Activated naive CD4-positive, alpha-beta T cell treated with anti-CD3 and anti-CD28 coated beads, Interleukin-2, amount 50 U/mL, for 16 hours (primary cell): ENCODE results near the gene NRIP2.

Experiments used
- DNase-seq: peaks from one replicate; pipeline ENCODE4 v3.0.0-alpha.2; 2020

NRIP2 gene

DNA sequence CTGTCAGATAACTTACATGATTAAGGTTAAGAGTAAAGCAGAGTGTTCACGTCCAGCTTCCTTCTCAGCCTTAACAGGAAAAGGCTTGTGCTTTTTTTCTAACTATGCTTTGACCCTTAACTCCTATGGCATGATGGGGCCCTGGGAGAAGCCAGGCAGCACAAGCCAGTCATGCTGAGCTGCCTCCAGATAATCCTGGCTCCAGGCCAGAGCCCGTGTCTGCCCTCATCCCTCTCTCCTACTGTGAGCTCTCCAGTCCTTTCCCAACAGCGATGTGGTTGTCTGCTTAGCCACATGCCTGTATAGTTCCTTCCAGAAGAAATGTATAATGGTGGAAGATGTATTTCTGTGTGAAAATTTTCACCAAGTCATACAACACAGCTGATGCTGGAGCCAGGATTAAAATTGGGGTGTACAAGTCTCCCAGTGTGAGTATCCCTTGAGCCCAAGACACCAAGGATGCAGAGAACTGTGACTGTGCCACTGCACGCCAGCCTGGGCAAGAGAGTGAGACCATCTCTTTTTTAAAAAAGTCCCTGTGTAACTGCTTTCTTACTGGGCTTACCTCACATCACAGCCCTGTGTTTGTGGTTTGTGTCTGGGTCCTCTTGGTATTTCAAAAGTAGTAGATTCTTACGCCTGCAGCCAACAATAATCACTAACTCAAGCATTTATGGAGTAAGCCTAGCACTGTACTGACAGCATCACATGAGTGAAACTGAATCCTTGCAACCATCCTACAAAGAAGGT is 30.3 kb downstream of the NRIP2 start:
- DNase-seq, result no peak

DNA sequence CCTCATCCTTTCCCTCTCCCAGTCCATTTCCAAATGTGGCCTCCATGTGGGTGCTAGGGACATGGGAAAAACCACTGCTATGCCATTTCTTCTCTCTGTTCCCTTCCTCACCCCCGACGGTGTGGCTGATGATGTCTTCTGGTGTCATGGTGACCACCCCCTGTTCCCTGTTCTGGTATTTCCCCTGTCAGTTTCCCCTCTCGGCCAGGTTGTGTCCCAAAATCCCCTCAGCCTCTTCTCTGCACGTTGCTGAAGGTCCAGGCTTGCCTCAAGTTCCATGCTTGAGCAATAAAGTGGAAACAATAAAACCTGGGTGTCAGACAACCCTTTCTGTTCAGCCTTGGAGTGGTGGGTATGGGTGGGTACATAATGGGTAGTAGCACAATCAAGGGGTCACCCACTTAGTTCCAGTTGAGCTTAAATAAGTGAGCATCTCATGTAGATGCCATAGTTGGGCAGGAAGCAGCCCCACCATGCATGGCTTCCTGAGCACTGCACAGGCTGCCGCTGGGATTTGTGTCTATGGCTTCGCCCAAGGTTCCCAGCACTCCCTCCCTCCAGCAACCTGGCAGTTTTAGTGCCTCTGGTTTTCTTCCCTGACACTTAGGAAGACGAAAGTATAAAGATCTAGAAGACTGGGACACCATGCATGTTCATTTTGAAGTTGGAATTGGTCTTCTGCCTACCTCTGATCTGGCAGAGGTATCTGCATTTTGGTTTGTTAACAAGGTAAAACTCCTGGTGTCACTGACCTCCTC is 31.0 kb downstream of the NRIP2 start:
- no peak for DNase-seq

GRCh38 chr12:2801044-2801783 is 33.6 kb downstream of the NRIP2 start:
- no peak for DNase-seq

DNA sequence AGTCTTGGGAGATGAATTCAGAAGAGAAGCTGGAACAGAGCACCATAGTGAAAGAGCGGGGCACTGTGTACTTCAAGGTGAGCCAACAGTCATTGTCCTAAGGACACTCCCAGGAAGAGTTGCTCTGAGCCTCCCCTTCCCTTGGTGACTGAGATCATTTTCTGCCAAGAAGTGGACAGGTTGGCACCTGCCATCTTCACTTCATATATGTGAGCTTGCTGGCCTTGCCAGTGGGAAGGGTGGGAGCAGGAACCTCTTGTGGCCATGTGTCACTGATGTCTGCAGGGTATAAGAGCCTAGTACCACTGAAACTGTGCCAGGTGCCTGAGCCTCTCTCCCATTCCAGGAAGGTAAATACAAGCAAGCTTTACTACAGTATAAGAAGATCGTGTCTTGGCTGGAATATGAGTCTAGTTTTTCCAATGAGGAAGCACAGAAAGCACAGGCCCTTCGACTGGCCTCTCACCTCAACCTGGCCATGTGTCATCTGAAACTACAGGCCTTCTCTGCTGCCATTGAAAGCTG is 34.7 kb downstream of the NRIP2 start:
- DNase-seq, result no peak

DNA sequence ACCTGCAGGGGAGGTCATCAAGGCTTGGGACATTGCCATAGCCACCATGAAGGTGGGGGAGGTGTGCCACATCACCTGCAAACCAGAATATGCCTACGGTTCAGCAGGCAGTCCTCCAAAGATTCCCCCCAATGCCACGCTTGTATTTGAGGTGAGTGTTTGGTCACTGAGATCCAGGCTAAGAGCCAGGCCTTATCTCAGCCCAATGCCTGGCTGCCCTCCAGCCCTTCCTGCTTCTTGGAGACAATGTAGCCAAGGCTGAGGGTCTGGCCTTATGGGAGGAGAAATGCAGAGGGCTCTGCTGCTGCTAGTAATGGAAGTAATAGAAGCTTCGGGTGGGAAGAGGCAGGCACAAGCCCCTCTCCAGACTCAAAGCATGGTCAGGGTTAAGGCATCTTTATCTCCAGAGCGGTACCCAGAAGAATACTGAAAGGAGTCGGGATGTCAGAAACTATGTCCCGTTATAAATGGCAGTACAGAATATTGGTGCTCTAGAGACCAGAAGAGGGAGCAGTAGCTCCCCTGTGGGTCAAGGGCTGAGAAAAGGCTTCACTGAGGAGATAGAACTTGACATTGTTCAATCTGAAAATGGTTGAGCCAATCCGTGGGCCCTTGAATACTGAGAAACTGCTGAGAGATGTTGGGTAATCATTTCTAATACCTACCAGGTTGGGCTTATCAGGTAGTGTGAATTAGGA is 37.0 kb downstream of the NRIP2 start:
- DNase-seq, result no peak

GRCh38 chr12:2796187-2796666 is 38.6 kb downstream of the NRIP2 start:
- no peak for DNase-seq

GRCh38 chr12:2795291-2796186 is 39.3 kb downstream of the NRIP2 start:
- peak; percentile 79 for DNase-seq

DNA sequence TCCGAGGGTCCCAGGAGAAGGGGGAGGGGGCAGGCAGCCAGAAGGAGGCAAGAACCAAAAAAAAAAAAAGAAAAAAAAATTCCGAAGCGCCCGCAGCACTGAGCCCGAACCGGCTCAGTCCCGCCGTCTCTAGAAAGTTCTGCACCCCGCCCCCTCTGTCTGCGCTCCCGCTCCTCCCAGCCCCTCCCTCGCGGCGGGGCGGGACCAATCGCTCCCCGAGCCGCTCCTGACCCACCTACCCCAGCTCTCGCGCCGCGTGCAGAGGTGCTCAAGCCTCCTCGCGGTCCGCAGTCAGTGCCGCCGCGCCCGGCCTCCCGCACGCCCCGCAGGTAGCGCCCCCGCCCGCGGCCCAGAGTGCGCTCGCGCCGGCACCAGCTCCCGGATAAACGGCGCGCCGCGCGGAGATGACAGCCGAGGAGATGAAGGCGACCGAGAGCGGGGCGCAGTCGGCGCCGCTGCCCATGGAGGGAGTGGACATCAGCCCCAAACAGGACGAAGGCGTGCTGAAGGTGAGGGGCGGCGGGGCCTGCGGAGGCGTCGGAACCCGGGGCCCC is 40.0 kb downstream of the NRIP2 start, which contains the start of gene FKBP4:
Gene FKBP4 (plus strand): TSS at position 235 of the 554 bp plus-strand sequence. CDS start 170 bp downstream, at position 405.
- DNase-seq, result peak; percentile 93

- peak; percentile 43 for DNase-seq
Observed at GRCh38 chr12:2794191-2794735, 40.6 kb downstream of the NRIP2 start.

GRCh38 chr12:2793561-2793960 is 41.3 kb downstream of the NRIP2 start:
- no peak for DNase-seq

GRCh38 chr12:2792671-2793500 is 41.9 kb downstream of the NRIP2 start:
- no peak for DNase-seq

- no peak for DNase-seq
Observed at GRCh38 chr12:2791089-2791488, 43.7 kb downstream of the NRIP2 start.

DNA sequence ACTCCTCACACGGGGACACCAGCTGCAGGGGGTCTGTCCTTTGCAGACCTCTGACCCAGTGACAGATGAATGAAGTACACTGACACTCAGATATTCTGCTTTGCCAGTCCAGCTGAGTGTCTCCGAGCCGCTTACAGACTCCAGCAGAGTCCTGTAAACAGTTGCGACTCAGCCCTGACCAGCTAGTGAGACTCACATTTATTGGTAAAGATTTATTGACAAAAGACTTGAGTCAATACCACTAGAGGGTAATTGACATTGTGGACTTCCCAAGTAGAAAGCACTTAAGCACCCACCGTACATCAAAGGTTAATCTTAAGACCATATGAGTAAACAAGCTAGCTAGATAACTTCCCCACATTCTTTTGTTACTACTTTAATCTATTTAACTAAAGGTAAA is 49.8 kb downstream of the NRIP2 start:
- DNase-seq, result no peak

DNA sequence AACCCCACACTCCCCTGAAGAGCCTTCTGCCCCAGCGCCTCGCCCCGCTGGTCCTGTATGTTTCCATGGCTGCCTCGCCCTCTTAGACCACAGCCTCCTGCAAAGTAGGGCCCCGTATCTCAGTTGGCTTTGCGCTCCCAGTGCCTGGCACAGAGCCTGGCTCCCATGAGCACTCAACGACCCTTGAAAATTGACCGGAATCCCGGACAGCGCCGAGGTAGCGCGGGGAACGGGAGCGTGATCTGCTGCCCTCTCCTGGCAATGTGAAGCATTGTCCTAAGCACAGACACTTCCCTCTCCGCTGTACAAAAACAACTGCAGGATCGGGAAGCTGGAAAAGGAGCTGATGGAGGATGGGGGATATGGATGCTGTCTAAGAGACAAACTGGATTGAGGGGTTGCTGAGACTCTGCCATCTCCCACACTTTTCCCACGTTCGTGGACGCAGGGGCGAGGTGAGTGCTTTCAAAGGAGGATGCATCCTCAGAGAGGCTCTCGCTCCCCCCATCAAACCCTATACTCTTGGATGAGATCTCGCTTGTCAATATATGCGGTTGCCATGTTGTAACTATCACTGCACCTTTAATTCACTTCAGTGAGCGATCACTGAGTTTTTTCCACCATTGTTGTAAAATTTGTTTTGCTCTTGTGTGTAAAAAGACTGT is 50.8 kb downstream of the NRIP2 start:
- DNase-seq, result peak; percentile 44

DNA sequence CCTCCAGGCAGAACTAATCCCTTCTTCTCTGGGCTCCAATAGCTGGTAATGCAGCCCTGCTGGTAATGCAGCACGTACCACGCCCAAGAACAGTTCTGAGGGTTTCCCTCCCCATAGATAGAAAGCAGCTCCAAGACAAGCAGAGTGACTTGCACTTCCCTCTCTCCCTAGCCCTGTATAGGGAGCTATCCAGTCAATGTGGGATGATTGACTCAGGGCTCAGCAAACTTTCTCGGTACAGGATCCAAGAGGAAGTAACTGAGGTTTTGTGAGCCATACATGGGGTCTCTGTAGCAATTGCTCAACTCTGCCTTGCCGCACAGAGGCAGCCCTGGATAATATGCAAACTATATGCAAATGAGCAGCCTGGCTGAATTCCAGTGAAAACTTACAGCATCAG is 55.6 kb downstream of the NRIP2 start:
- no peak for DNase-seq

- no peak for DNase-seq
Observed at GRCh38 chr12:2776129-2776806, 58.6 kb downstream of the NRIP2 start.

DNA sequence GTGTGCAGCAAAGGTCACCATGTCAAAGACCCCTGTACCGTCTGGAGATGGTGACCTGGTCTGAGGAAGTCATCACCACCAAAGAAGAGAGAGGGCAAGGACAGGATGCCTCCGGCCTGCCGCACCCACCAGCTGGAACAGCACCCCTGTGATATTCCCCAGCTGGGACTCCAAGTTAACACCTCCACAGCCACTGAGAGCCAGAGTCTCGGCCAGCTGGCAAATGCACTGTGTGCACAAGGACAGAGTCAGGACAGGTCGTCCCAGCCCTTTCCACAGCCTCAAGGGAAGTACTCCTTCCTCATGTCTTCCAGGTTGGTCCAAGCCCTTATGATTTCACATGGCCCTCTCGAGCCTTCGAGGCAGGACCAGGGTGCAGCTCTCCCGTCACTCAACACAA is 59.4 kb downstream of the NRIP2 start:
- no peak for DNase-seq
